GM19328 (cell line): ENCODE results near the gene PABPN1.

Source experiments
- ATAC-seq: cut with Tn5 transposase; IDR thresholded peaks from one replicate; pipeline ENCODE4 v1.9.1; 2021; ENCODE audit warnings: mild to moderate bottlenecking, moderate library complexity; ENCODE audit not compliant: unreplicated experiment

The PABPN1 gene

DNA sequence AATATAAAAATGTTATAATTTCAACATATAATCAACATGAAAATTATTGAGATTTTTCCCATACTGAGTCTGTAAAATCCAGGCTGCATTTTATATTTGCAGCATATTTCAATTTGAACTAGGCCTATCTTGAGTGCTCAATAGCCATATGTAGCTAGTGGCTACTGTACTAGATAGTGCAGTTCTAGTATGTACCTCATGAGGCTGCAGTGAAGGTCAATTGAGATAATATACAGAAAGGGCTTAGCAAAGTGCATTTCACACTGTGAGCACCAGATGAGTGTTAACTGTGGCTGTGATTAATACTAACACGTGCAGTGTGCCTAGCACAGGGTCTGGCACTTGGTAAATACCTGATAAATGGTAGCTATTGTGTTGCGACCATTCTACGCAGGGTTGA lies 36.8 kb downstream of the PABPN1 start:
- ATAC-seq, result no peak

DNA sequence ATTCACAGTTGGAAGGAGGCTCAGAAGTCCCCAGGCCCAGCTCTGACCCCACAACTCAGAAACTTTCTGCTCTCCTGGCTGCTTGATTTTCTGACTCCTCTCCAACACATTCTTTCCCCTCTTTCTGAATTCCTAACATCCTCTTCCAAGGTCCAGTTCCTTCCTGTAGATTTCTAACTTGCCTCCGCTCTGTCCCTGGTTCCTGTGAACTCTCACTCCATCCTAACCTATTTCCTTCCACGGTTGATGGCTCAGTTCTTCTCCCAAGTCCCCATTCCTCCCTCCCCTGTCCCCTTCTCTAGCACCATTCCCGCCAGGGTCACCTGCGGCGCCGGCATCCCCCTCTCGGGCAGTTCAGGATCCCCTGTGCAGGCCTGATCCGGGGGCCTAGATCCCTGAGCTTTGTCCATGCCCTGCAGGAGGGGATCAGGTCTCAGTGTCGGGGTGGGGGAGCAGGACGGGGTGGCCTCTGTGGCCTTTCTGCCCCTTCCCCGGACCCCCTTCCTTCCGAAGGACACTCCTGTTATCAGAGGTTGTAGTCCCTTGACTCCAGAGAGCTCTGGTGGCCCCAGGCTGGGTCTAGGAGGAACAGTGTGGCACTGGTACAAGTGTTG lies 37.4 kb downstream of the PABPN1 start:
- ATAC-seq, result no peak

DNA sequence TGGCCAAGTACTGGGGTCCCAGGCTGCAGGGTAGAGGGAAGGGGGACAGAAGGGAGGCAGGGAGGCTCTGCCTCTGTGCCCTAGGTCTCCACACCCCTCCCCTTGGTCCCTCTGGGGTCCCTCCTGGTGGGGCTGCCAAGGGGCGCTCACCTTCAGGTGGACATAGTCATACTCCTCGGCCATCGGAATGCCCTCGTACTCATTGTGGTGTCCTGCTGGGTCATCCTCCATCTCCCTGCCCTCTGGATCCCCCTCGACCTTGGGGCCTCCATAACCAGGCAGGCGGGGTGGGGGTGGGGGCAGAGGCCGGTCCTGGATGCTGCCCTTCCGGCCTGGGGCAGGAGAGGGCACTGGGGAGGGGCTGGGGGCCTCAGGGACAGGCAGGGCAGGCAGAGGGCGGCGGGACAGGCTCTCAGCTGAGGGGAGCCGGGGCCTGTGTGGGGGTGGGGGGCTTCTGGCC lies 37.9 kb downstream of the PABPN1 start:
- no peak for ATAC-seq

- no peak for ATAC-seq
Measured at GRCh38 chr14:23359722-23360447, 38.6 kb downstream of the PABPN1 start.

DNA sequence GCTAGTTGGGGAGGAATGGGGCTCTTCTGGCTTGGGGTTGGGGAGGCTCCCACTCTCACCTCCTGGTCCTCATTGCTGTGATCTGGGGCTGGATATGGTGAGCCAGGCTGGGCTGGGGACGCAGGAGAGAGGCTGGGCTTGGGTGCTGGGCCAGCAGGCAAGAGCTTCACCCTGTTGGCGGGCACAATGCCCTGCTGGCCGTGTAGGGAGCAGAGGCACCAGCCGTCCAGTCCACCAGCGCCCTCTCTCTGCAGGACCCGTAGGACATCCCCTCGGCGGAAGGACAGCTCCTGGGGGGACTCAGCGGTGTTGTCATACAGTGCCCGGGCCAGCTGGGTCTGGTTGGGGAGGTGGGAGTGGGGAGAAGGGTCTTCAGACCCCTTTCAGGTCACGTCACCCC lies 39.2 kb downstream of the PABPN1 start:
- ATAC-seq, result no peak

DNA sequence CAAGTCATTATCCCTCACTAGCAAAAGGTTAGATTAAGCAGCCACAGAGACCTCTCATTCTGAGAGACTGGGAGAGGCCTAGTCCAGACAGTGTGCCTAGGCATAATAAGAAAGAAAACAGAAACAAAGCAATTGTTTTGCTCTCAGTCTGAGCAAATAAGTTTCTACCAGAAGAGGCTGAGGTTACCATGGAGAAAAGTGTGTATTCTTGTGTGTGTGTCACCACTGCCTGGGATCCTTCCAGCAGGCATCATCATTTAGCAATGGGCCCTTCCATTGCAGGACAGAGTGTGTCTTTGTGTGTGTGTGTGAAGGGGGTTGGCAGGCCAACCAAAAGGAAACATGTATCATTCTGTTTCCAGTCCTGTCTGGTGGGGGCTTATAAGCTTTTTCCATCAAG lies 40.1 kb downstream of the PABPN1 start:
- no peak for ATAC-seq

- no peak for ATAC-seq
Measured at GRCh38 chr14:23361763-23362162, 40.5 kb downstream of the PABPN1 start.

- no peak for ATAC-seq
Measured at GRCh38 chr14:23362200-23362599, 40.9 kb downstream of the PABPN1 start.

DNA sequence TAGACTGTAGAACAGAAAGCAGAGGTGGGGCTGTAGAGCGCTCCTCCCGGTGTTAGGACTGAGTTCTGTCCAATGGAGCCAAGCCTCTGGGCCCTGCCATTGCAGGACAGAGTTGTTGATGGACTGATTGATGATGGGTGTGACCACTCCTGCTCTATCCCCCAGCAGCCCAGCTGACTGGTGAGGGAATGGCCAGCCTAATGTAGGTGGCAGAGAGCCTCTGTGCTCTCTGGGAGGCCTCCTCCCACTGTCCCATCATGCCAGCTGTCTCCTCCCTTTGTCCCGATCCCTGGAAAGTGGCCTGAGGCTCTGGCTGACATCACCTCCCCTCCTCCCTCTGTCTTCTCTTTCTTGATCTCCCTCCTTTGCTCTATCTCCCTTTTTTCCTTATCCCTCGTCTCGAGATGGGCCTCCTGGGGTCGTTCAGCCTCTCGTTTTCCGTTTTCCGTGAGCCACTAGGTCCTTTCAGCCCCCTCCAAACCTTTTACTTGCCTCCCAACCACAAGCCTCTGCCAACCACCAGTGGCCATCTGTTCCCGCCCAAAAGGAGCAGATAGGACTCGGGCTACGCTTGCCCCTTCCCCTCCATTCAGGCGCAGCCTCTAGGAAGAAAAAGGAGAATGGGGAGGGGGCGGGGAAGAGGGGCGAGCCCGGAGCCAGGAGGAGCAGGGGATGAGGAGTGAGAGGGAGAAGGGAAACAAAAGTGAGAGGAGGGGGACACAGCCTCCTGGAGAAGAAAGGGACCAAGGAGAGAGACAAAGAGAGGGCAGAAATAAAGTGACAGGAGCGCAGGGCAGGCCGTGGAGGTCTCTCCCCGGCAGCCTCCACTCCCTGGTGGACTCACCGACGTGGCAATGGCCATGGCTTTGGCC lies 43.1 kb downstream of the PABPN1 start:
- ATAC-seq, result no peak

GRCh38 chr14:23365036-23365731 lies 43.9 kb downstream of the PABPN1 start, which contains the start of gene EFS:
Gene EFS, minus strand, starts transcription at chr14:23365172. Its CDS starts 147 bp downstream, at chr14:23365025.
- ATAC-seq, result no peak

DNA sequence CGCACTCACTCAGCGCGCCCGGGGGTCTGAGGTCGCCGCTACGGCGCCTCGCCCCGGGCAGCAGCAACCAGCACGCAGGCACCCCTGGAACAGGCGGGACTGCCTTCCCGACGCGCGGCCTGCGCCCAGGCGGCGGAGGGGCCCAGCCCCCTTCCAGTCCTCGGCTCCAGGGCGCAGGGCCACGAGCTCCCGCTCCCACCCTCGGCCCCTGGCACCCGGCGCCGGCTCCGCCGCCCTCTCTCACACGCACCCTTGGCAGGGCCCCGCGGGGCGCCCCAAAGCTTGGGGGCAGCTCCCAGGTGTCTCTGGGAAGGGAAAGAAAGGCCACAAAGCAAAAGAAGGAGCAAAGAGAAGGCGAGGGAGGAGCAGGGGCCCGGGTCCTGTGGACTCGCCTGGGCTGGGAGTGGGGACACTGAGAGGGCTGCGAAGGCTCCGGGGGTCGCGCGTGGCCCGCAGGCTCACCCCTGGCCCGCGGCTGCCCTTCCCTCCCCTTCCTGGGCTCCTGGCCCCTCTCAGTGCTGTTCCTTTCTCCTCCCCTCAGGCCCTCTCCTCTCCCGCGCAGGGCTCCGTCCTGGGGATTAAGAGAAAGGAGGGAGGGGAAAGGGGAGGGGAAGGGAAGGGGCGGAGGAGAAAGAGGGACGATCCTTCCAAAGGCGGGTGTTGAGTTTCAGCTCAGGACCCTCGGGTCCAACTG lies 44.6 kb downstream of the PABPN1 start:
- ATAC-seq, result no peak

GRCh38 chr14:23366426-23366921 lies 45.2 kb downstream of the PABPN1 start:
- ATAC-seq, result no peak

DNA sequence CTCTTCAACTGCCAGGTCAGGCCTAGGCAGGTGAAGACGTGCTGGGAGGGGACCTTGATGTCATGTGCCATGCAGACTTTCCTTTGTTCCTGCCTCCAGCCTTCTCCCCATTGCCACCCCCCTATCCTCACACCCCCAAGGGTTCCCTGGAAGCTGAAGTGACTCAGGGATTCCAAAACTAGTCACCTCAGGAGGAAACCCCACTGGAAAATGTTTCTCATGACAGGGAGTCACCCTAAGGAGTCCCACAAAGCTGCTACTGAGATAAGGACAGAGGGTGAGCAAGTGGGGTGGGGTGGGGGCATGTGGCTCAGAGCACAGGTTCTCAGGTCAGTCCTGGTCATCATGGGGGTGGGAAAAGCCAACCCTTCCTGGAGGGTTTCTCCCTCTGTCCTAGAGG lies 49.0 kb downstream of the PABPN1 start:
- ATAC-seq, result no peak

DNA sequence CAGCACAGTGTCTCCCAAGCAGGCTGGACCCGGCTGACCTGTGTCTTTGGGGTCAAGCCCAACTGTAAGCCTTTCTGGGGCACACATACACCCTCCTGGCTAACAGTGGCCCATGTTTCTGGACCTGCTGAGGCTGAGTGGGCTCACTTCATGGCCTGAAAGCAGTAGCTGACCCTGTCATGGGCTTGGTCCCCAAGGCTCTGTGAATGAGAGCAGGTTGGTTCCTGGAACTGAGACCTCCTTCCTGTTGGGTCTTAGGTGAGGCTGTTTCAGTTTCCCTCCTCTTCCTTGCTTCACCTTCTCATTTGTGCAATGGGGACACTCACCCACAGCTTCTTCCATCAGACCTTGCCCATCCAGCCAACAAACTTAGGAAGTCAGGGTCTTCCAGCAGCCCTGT lies 50.6 kb downstream of the PABPN1 start:
- no peak for ATAC-seq

DNA sequence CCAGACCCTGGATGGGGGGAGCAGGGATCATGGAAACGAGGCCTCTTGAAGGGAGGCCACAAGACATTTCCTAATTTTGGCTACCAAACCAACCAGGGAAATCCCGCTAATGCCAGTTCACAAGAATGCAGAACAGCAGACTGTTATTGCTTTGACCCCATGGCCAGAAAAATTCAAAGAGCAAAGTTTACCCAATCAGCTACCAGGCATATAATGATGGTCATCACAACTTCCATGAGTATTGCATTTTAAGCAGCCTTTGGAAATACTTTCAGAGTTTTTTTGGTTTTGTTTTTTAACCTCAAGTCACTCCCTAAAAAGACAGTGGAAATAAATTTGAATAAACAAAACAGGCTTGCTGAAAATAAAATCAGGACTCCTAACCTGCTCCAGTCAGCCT lies 51.3 kb downstream of the PABPN1 start, which contains the start of gene IL25:
TSS of gene IL25 (plus strand) at position 301 of the 400 bp plus-strand sequence.
- no peak for ATAC-seq

DNA sequence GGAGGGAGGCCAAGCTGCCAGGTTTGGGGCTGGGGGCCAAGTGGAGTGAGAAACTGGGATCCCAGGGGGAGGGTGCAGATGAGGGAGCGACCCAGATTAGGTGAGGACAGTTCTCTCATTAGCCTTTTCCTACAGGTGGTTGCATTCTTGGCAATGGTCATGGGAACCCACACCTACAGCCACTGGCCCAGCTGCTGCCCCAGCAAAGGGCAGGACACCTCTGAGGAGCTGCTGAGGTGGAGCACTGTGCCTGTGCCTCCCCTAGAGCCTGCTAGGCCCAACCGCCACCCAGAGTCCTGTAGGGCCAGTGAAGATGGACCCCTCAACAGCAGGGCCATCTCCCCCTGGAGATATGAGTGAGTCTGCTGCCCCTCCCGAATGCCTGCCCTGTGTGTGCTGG lies 51.8 kb downstream of the PABPN1 start:
- ATAC-seq, result no peak
